K562 (cell line): ENCODE results near the gene SLC35G4. TPM values are rescaled to one million over a fixed set of nuclear protein-coding genes. Genes with fewer than 3 reads are reported as not detected.

Source experiments
- ATAC-seq: fragments of 200-7000 bp; cut with Tn5 transposase; 3 replicates; pipeline ENCODE4 v1.9.1; 2020; ENCODE audit warnings: moderate library complexity
- BruUV-seq: library from RNA; stranded (reverse); fragments of 400-500 nt; replicated peaks from 2 replicates; lab custom pipeline; 2021; lab: Mats Ljungman, UMichigan
- CTCF ChIA-PET: fragments of 300-600 bp; formaldehyde crosslinking; extraction: SDS; loops from one replicate; lab custom pipeline; 2021; ENCODE audit warnings: low intra/inter-chr PET ratio; lab: Yijun Ruan, JAX
- POLR2A ChIA-PET: fragments of 300-600, 350-650 bp; sonication (Branson Sonifier 250); formaldehyde crosslinking; extraction: SDS; loops from one replicate; lab custom pipeline; 2021; ENCODE audit warnings: antibody characterized with exemption, inconsistent platforms; lab: Yijun Ruan, JAX
- DNase-seq, 4 experiments: peaks; one replicate each; pipeline versions ENCODE4 v3.0.0 to v3.0.0-alpha.2; 2011 to 2018; ENCODE audit warnings: low spot score in 3 of 4, mixed read lengths in 3 of 4; ENCODE audit errors: extremely low read depth in 1 of 4
- FAIRE-seq: peaks from 2 replicates; lab custom pipeline; 2011; peaks lifted over from hg19 to GRCh38; lab: Jason Lieb, UNC
- H2AFZ ChIP-seq: 2 replicates; pipeline ENCODE4 v1.6.0; 2011; ENCODE audit warnings: low read depth, low read length, control low read depth, inconsistent platforms
- H3K27ac ChIP-seq: fragments of 200-600 bp; 3 replicates; pipeline ENCODE4 v1.8.0; 2011; ENCODE audit warnings: low read depth, mild to moderate bottlenecking, control low read depth, inconsistent platforms, low read length, moderate library complexity, mixed read lengths; ENCODE audit errors: extremely low read depth
- H3K27me3 ChIP-seq, 2 experiments: fragments of 300-600 bp in 1 of 2; 2 replicates in 1 of 2; 3 replicates in 1 of 2; pipeline versions ENCODE4 v1.6.0 to v1.8.0; 2011; ENCODE audit warnings: inconsistent platforms in 2 of 2, low read length in 2 of 2, mild to moderate bottlenecking in 1 of 2, mixed read lengths in 1 of 2, moderate library complexity in 1 of 2; ENCODE audit not compliant: control insufficient read depth in 2 of 2, insufficient read depth in 2 of 2
- H3K36me3 ChIP-seq: fragments of 300-600 bp; 3 replicates; pipeline ENCODE4 v1.8.0; 2011; ENCODE audit warnings: mild to moderate bottlenecking, low read length, inconsistent platforms; ENCODE audit not compliant: control insufficient read depth, insufficient read depth
- H3K4me1 ChIP-seq, 2 experiments: fragments of 200-600 bp in 1 of 2; replicated peaks in 1 of 2; 2 replicates in 1 of 2; 3 replicates in 1 of 2; pipeline versions ENCODE4 v1.5.1 to v1.8.0; 2011; ENCODE audit warnings: inconsistent platforms in 2 of 2, low read length in 2 of 2, mild to moderate bottlenecking in 1 of 2, mixed read lengths in 1 of 2, moderate library complexity in 1 of 2; ENCODE audit not compliant: control insufficient read depth in 2 of 2, insufficient read depth in 2 of 2
- H3K4me2 ChIP-seq: 2 replicates; pipeline ENCODE4 v1.6.1; 2011; ENCODE audit warnings: low read length, control low read depth, inconsistent platforms, mixed read lengths; ENCODE audit not compliant: insufficient read depth
- H3K4me3 ChIP-seq: fragments of 200-600 bp; sonication (generic), shearing (Covaris generic); 2 replicates; pipeline ENCODE4 v1.5.1; 2016; ENCODE audit warnings: control low read depth, inconsistent platforms
- H3K79me2 ChIP-seq: fragments of 200-600 bp; 3 replicates; pipeline ENCODE4 v1.8.0; 2011; ENCODE audit warnings: low read length, inconsistent platforms; ENCODE audit not compliant: control insufficient read depth, insufficient read depth
- H3K9ac ChIP-seq, 2 experiments: 2 replicates each; pipeline versions ENCODE4 v1.6.0 to v1.6.1; 2011; ENCODE audit warnings: low read depth in 2 of 2, low read length in 2 of 2, control low read depth in 1 of 2, inconsistent platforms in 1 of 2, mild to moderate bottlenecking in 1 of 2, mixed read lengths in 1 of 2; ENCODE audit not compliant: insufficient read depth in 1 of 2
- H3K9me1 ChIP-seq: one replicate; pipeline ENCODE4 v1.6.0; 2011; ENCODE audit warnings: inconsistent platforms, mild to moderate bottlenecking, low read length, moderate library complexity; ENCODE audit not compliant: control insufficient read depth, insufficient read depth
- H3K9me3 ChIP-seq: replicated peaks from 2 replicates; pipeline ENCODE4 v1.5.1; 2011; ENCODE audit warnings: low read depth, low read length, inconsistent platforms; ENCODE audit not compliant: control insufficient read depth, insufficient read depth
- H4K20me1 ChIP-seq: replicated peaks from 2 replicates; pipeline ENCODE4 v1.6.1; 2011; ENCODE audit warnings: low read length, inconsistent platforms, mixed read lengths; ENCODE audit not compliant: control insufficient read depth, insufficient read depth
- FOXO4 ChIP-seq: fragments of 450-650 bp; formaldehyde crosslinking; IDR thresholded peaks from 2 replicates; pipeline ENCODE4 v1.4.0; 2020; ENCODE audit warnings: mild to moderate bottlenecking, moderate library complexity
- KLF1 ChIP-seq: fragments of 450-650 bp; IDR thresholded peaks from 2 replicates; pipeline ENCODE4 v1.6.1; 2016; ENCODE audit warnings: missing genetic modification characterization, missing compliant biosample characterization
- MAFG ChIP-seq: fragments of 450-650 bp; conservative IDR thresholded peaks from 2 replicates; pipeline ENCODE4 v1.6.1; 2016; ENCODE audit warnings: missing genetic modification characterization, missing compliant biosample characterization
- MNT ChIP-seq, 2 experiments: fragments of 450-650 bp; conservative IDR thresholded peaks; 2 replicates each; pipeline ENCODE4 v1.6.1; 2017; ENCODE audit warnings: mild to moderate bottlenecking in 2 of 2, moderate library complexity in 2 of 2
- POLR2H ChIP-seq: IDR thresholded peaks from 2 replicates; pipeline ENCODE4 v1.6.1; 2016; ENCODE audit warnings: missing genetic modification characterization, low read depth, mild to moderate bottlenecking, control low read depth, missing compliant biosample characterization, moderate library complexity
- SNAPC5 ChIP-seq: fragments of 250-450 bp; sonication (Bioruptor Pico); IDR thresholded peaks from 2 replicates; pipeline ENCODE4 v1.8.0; 2021; ENCODE audit warnings: moderate library complexity, mild to moderate bottlenecking, inconsistent platforms
- SREBF2 ChIP-seq: sonication (generic); formaldehyde crosslinking; IDR thresholded peaks from 2 replicates; pipeline ENCODE4 v1.4.0; 2020; ENCODE audit warnings: mild to moderate bottlenecking, missing genetic modification reagents
- VEZF1 ChIP-seq: fragments of 200-800 bp; sonication (Bioruptor generic); IDR thresholded peaks from 2 replicates; pipeline ENCODE4 v1.6.1; 2017; ENCODE audit warnings: missing genetic modification characterization, missing compliant biosample characterization
- ZNF184 ChIP-seq: sonication (generic); formaldehyde crosslinking; IDR thresholded peaks from 2 replicates; pipeline ENCODE4 v1.5.0; 2020; ENCODE audit warnings: missing genetic modification reagents
- ZNF3 ChIP-seq: fragments of 250-450 bp; sonication (Bioruptor Pico); IDR thresholded peaks from 2 replicates; pipeline ENCODE4 v1.5.0; 2021; ENCODE audit warnings: mild to moderate bottlenecking, moderate library complexity
- ZNF639 ChIP-seq, 2 experiments: fragments of 200-800 bp in 1 of 2; sonication (Bioruptor generic) in 1 of 2; sonication (generic) in 1 of 2; formaldehyde crosslinking in 1 of 2; IDR thresholded peaks in 1 of 2; conservative IDR thresholded peaks in 1 of 2; 2 replicates each; pipeline versions ENCODE4 v1.5.0 to v1.6.1; 2016 to 2020; ENCODE audit warnings: missing compliant biosample characterization in 1 of 2, missing genetic modification characterization in 1 of 2, missing genetic modification reagents in 1 of 2
- WGBS: fragments of 100-300 bp; shearing (Covaris generic); methylation state at CpG from one replicate; pipeline ENCODE4 v1.1.6; 2016; ENCODE audit warnings: low coverage, mixed read lengths; ENCODE audit not compliant: insufficient coverage; ENCODE audit errors: missing lambda C conversion rate; 5-methylcytosine and 5-hydroxymethylcytosine counted together
- in situ Hi-C: fragments of 300-500 bp; cut with MboI; formaldehyde crosslinking; loops from 4 replicates; pipeline ENCODE4 v1.15.0; 2018; ENCODE audit warnings: inconsistent platforms, mixed read lengths
- intact Hi-C: fragments of 100-400 bp; cut with micrococcal nuclease; formaldehyde crosslinking; loops from 2 replicates; pipeline ENCODE4 v1.14.2; 2022
- polyA plus RNA-seq, 8 experiments: library from polyadenylated mRNA; depleted of rRNA in 4 of 8; stranded (reverse) in 5 of 8; unstranded in 3 of 8; fragments of >200 nt; fragmentation: Nextera tagmentation in 2 of 8; fragmentation: Illumina TruSeq in 1 of 8; extraction: Ambion mirVana in 2 of 8; extraction: Trizol in 1 of 8; gene quantifications; 2 replicates each; pipeline versions ENCODE4 v1.2.1 to v1.2.3, GENCODE V29; 2011 to 2014; ENCODE audit warnings: inconsistent platforms in 1 of 8, missing spikeins in 1 of 8
- total RNA-seq, 7 experiments: library from RNA; depleted of rRNA in 6 of 7; stranded (reverse); fragments of >200 nt in 6 of 7; fragmentation: Illumina TruSeq in 2 of 7; extraction: Trizol in 2 of 7; gene quantifications; 2 replicates each; pipeline versions ENCODE4 v1.2.1 to v1.2.3, GENCODE V29; 2011 to 2021; ENCODE audit warnings: low replicate concordance in 1 of 7

The SLC35G4 gene
- total and polyA plus RNA-seq, 9 of the 15 experiments (the other 6 are each of a cell fraction or from before 2014, with no cell fraction given), result not detected

GRCh38 chr18:11651899-11652298, 42.5 kb downstream of the SLC35G4 start:
- DNase-seq (no peak), ATAC-seq (no peak), FAIRE-seq (no peak)
- TF ChIP-seq ZNF184, result no peak
- TF ChIP-seq MAFG (tag), result no peak
- no peak for TF ChIP-seq MNT (conservative IDR thresholded peaks at IDR 0.05)
- no peak for TF ChIP-seq SNAPC5 (CRISPR knock-in tag)
- TF ChIP-seq ZNF3 (CRISPR knock-in tag), result no peak
- TF ChIP-seq SREBF2 (CRISPR knock-in tag), result no peak
- TF ChIP-seq KLF1 (tag), result no peak
- no peak for TF ChIP-seq ZNF639 (CRISPR knock-in tag; conservative IDR thresholded peaks at IDR 0.05 in 1 of 2, IDR thresholded peaks at IDR 0.05 in 1 of 2)
- TF ChIP-seq VEZF1, result no peak
- TF ChIP-seq POLR2H (tag), result no peak
- no peak for TF ChIP-seq FOXO4 (CRISPR knock-in tag)
- ChIA-PET CTCF (no interaction called here), POLR2A (interaction anchor here (0.6 kb wide), 1 partner anchor 46 kb away, joined by 3 read pairs; no protein-coding TSS in a partner anchor)
- Histone ChIP-seq H2AFZ (no peak overlapping the region), H3K4me3 (no peak overlapping the region), H3K9me3 (no peaks in the 10 kb centered on the region), H3K79me2 (no peaks in the 10 kb centered on the region), H3K9ac (no peak overlapping the region), H3K36me3 (no peaks in the 10 kb centered on the region), H3K27ac (no peak overlapping the region), H3K4me1 (no peaks in the 10 kb centered on the region), H3K9me1 (no peaks in the 10 kb centered on the region), H3K27me3 (peaks cover 5 to 28% of the 10 kb centered on the region in 2 experiments; a peak in 2 of 5 replicates), H3K4me2 (no peak overlapping the region), H4K20me1 (no peaks in the 10 kb centered on the region)
- in situ Hi-C loops (loop anchor here (5.0 to 10.0 kb wide), 3 partner anchors 80 to 593 kb away; no protein-coding TSS in a partner anchor), intact Hi-C loops (loop anchor here (10.0 kb wide), 1 partner anchor 383 kb away; no protein-coding TSS in a partner anchor)
- WGBS, result 4% methylated on average over 3 of the region's 3 CpGs
- no TSS peak for BruUV-seq
